Type B pancreatic cell (in vitro differentiated cells): Measurements from ENCODE around the gene WDR87. TPM values are rescaled to one million over a fixed set of nuclear protein-coding genes. Genes with fewer than 3 reads are reported as not detected.

Experiments used
- DNase-seq: peaks from one replicate; pipeline ENCODE4 v3.0.0; 2021; ENCODE audit warnings: mixed read lengths; ENCODE audit not compliant: unreplicated experiment; ENCODE audit errors: extremely low spot score
- H3K27ac Mint-ChIP-seq: 2 replicates; pipeline ENCODE4 v1.8.0; 2021; ENCODE audit warnings: mild to moderate bottlenecking, mixed read lengths
- H3K27me3 Mint-ChIP-seq: 2 replicates; pipeline ENCODE4 v1.8.0; 2021; ENCODE audit warnings: mixed read lengths
- H3K36me3 Mint-ChIP-seq: 2 replicates; pipeline ENCODE4 v1.8.0; 2021; ENCODE audit warnings: mixed read lengths
- H3K4me1 Mint-ChIP-seq: one replicate; pipeline ENCODE4 v1.8.0; 2021; ENCODE audit warnings: mixed read lengths; ENCODE audit not compliant: unreplicated experiment
- H3K4me3 Mint-ChIP-seq: 2 replicates; pipeline ENCODE4 v1.8.0; 2021; ENCODE audit warnings: mild to moderate bottlenecking, mixed read lengths
- H3K9me3 Mint-ChIP-seq: 2 replicates; pipeline ENCODE4 v1.8.0; 2021; ENCODE audit warnings: mixed read lengths
- long read RNA-seq: library from polyadenylated mRNA; unstranded; transcript quantifications from one replicate; pipeline ENCODE4 v2.0.0, GENCODE V29; 2020
- total RNA-seq: library from RNA; stranded (reverse); gene quantifications from 2 replicates; pipeline ENCODE4 v1.2.1, GENCODE V29; 2021; ENCODE audit warnings: low replicate concordance
- TF ChIP-seq, protein P1 (sequence below): fragments of 200-600 bp; sonication (generic); conservative IDR thresholded peaks from 2 replicates; pipeline ENCODE4 v1.5.0; 2021; ENCODE audit warnings: antibody characterized with exemption, mild to moderate bottlenecking

WDR87 gene
- total RNA-seq, result not detected in 2 replicates
- long read RNA-seq, result 0 reads

DNA sequence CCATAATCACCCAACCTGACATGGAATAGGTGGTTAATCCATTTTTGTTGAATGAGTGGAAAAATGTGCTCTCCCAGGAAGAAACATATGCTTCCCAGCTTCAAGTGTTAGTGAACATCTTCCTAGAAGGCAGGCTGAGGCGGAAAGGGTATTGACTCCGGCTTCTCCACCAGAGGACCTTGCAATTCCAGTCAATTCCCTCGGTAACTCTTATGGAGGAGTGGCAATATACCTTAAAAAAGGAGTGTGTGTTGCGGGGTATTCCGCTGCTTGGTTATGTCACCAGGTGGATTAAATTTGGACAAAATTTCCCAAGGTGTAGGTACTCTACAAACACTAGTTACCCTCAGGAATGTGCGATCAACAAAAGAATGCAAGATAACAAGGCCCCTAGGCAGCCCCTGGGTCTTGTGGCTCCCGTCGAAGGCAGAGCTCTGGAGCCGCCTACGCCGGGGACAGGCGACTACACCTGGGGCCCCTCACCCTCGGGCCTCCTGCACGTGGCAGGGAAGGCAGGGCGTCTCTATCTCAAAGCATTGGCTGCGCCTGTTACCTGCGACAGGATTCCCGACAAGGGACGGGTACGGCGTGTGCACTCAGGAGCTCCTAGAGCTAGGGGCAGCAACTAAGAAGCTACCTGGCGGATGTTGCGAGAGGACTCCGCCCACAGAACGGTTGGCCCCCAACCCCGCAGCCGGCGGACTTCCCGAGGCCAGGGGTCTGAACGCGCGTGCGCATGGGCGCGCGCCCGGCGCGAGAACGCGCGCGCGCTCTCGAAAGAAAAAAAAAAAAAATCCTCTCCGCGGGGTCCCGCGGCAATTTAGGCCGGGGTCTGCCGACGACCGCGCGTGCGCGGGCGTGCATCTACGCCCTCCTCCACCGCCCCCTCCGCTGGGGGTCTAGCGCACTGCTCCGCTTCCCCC is at the start of gene WDR87:
WDR87 (minus strand) TSS at position 649 of the 923 bp plus-strand sequence. CDS start 8,355 bp downstream, outside the sequence.
- Mint-ChIP-seq H3K9me3 (no peaks in the 10 kb centered on the region), H3K36me3 (no peaks in the 10 kb centered on the region)
- TF ChIP-seq, protein P1, sequence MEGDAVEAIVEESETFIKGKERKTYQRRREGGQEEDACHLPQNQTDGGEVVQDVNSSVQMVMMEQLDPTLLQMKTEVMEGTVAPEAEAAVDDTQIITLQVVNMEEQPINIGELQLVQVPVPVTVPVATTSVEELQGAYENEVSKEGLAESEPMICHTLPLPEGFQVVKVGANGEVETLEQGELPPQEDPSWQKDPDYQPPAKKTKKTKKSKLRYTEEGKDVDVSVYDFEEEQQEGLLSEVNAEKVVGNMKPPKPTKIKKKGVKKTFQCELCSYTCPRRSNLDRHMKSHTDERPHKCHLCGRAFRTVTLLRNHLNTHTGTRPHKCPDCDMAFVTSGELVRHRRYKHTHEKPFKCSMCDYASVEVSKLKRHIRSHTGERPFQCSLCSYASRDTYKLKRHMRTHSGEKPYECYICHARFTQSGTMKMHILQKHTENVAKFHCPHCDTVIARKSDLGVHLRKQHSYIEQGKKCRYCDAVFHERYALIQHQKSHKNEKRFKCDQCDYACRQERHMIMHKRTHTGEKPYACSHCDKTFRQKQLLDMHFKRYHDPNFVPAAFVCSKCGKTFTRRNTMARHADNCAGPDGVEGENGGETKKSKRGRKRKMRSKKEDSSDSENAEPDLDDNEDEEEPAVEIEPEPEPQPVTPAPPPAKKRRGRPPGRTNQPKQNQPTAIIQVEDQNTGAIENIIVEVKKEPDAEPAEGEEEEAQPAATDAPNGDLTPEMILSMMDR, result no peak

DNA sequence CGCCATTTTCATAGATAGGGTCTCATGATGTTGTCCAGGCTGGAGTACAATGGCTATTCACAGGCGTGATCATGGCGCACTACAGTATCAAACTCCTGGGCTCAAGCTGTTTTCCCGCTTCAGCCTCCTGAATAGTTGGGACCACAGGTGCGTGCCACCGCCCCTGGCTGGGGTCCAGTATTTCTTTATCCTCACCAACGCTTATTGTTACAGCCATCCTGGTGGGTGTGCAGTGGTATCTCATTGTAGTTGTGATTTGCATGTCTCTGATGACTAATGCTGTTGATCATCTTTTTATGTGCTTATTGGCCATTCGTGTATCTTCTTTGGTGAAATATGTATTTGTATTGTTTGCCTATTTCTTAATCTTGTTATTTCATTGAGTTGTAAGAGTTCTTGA is 49.6 kb upstream of the WDR87 start:
- TF ChIP-seq, protein P1, result no peak
- no peak overlapping the region for H3K4me3 Mint-ChIP-seq
- H3K9me3 Mint-ChIP-seq, result no peaks in the 10 kb centered on the region
- peaks cover 9% of the 10 kb centered on the region for H3K36me3 Mint-ChIP-seq
- no peak for DNase-seq
- H3K27ac Mint-ChIP-seq, result no peak overlapping the region
- peaks cover 22% of the 10 kb centered on the region for H3K4me1 Mint-ChIP-seq
- no peaks in the 10 kb centered on the region for H3K27me3 Mint-ChIP-seq

More for the DNA sequence above, at the start of gene WDR87:
- Mint-ChIP-seq H3K27me3 (no peaks in the 10 kb centered on the region), H3K27ac (peak within 1 kb of the TSS; percentile 94), H3K4me1 (peaks cover 35% of the 10 kb centered on the region), H3K4me3 (peak within 1 kb of the TSS; percentile 95)
- DNase-seq, result peak; percentile 87

- Mint-ChIP-seq H3K36me3 (peaks cover 13% of the 10 kb centered on the region), H3K4me3 (no peak overlapping the region), H3K27me3 (no peaks in the 10 kb centered on the region), H3K9me3 (no peaks in the 10 kb centered on the region), H3K27ac (peak overlapping the region; percentile 23), H3K4me1 (peaks cover 22% of the 10 kb centered on the region)
- TF ChIP-seq, protein P1, result no peak
- DNase-seq, result no peak
Observed at GRCh38 chr19:37954421-37954874, 48.1 kb upstream of the WDR87 start.

- DNase-seq, result no peak
- Mint-ChIP-seq H3K9me3 (no peaks in the 10 kb centered on the region), H3K27ac (peak overlapping the region; percentile 23), H3K4me1 (peaks cover 22% of the 10 kb centered on the region), H3K36me3 (peaks cover 13% of the 10 kb centered on the region), H3K4me3 (no peak overlapping the region), H3K27me3 (no peaks in the 10 kb centered on the region)
- TF ChIP-seq, protein P1, result no peak
Observed at GRCh38 chr19:37953918-37954303, 47.5 kb upstream of the WDR87 start.

DNA sequence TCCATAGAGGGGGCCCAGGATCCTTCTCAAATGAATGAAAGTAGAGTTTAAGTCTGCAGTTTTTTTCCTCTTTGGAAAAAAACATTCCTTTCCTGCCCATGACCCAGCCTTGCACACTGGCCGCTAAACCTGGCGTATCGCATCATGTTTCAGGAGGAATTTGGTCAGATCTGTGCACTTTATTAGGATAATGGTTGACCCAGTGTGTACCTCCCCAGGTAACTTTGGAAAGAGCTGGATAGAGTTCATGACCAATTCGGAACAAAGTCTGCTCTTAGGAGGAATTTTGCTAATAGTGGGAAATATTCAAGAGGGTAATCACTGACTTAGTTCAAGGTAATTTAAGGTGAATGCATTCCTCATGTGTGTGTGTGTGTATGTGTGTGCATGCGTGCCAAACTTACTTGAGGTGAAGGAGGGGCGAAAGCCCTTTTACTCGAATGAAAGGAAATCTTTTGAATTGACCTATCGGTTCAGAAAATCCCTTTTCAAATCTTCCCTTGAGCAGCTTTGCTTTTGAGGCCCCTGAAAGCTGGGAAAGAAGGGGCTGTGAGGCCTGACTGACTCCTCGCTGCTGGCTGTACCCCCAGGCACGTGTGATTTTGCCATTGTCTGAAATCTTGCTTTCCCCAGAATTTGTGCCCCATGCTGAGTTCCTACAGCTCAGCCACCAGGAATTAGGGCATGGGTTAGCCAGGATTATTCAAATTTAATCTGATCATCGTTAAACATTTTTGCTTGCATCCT is 47.0 kb upstream of the WDR87 start:
- H3K36me3 Mint-ChIP-seq, result peaks cover 13% of the 10 kb centered on the region
- no peak for DNase-seq
- H3K4me3 Mint-ChIP-seq, result no peak overlapping the region
- no peaks in the 10 kb centered on the region for H3K9me3 Mint-ChIP-seq
- no peaks in the 10 kb centered on the region for H3K27me3 Mint-ChIP-seq
- H3K4me1 Mint-ChIP-seq, result peaks cover 22% of the 10 kb centered on the region
- TF ChIP-seq, protein P1, result no peak
- peak overlapping the region; percentile 23 for H3K27ac Mint-ChIP-seq
